K562 (cell line): Measurements from ENCODE around the gene EHD2. TPM values are rescaled to one million over a fixed set of nuclear protein-coding genes. Genes with fewer than 3 reads are reported as not detected.

Experiments used
- CHCHD3 ChIP-seq: fragments of 250-450 bp; sonication (Bioruptor Pico); IDR thresholded peaks from 2 replicates; pipeline ENCODE4 v2.1.2; 2022; ENCODE audit warnings: mild to moderate bottlenecking
- CHD2 ChIP-seq: IDR thresholded peaks from 2 replicates; pipeline ENCODE4 v1.6.1; 2011; ENCODE audit warnings: low read depth, low read length
- EGR1 ChIP-seq: fragments of 450-650 bp; conservative IDR thresholded peaks from 2 replicates; pipeline ENCODE4 v1.6.1; 2017; ENCODE audit warnings: mild to moderate bottlenecking
- FUS ChIP-seq: fragments of 200-400 bp; formaldehyde crosslinking; optimal IDR thresholded peaks from 2 replicates; pipeline ENCODE3; 2017; ENCODE audit warnings: low read depth, low read length
- HDAC8 ChIP-seq: fragments of 450-650 bp; IDR thresholded peaks from 2 replicates; pipeline ENCODE4 v1.6.1; 2016; ENCODE audit warnings: mild to moderate bottlenecking, missing genetic modification characterization, moderate library complexity, missing compliant biosample characterization
- KDM5B ChIP-seq: fragments of 200-600 bp; sonication (generic); IDR thresholded peaks from 2 replicates; pipeline ENCODE4 v1.6.1; 2012; ENCODE audit warnings: low read depth, mild to moderate bottlenecking, moderate library complexity, low read length, control low read depth, inconsistent platforms; ENCODE audit not compliant: insufficient replicate concordance
- MCM7 ChIP-seq, 2 experiments: fragments of 450-650 bp; IDR thresholded peaks; 2 replicates each; pipeline ENCODE4 v1.6.1; 2016 to 2018
- MEF2D ChIP-seq: conservative IDR thresholded peaks from 2 replicates; pipeline ENCODE4 v1.6.1; 2016; ENCODE audit warnings: low read depth, missing genetic modification characterization, missing compliant biosample characterization
- NFIC ChIP-seq: fragments of 450-650 bp; IDR thresholded peaks from 2 replicates; pipeline ENCODE4 v1.6.1; 2017; ENCODE audit warnings: mild to moderate bottlenecking, inconsistent platforms
- NR4A1 ChIP-seq, 2 experiments: fragments of 250-450 bp in 1 of 2; fragments of 450-650 bp in 1 of 2; sonication (Bioruptor Pico) in 1 of 2; IDR thresholded peaks; 2 replicates each; pipeline versions ENCODE4 v1.4.0 to v1.6.1; 2016 to 2020; ENCODE audit warnings: mild to moderate bottlenecking in 2 of 2, missing compliant biosample characterization in 1 of 2, missing genetic modification characterization in 1 of 2, moderate library complexity in 1 of 2
- RBM14 ChIP-seq: fragments of 200-400 bp; formaldehyde crosslinking; IDR thresholded peaks from 2 replicates; pipeline ENCODE4 v1.6.1; 2018; ENCODE audit warnings: low read depth, mild to moderate bottlenecking, low read length, moderate library complexity, borderline replicate concordance; ENCODE audit not compliant: insufficient read depth
- SRSF3 ChIP-seq: fragments of 200-400 bp; formaldehyde crosslinking; IDR thresholded peaks from 2 replicates; pipeline ENCODE4 v1.6.1; 2016; ENCODE audit warnings: mild to moderate bottlenecking, low read length, moderate library complexity; ENCODE audit not compliant: insufficient read depth
- TEAD2 ChIP-seq: fragments of 450-650 bp; IDR thresholded peaks from 2 replicates; pipeline ENCODE4 v1.6.1; 2016; ENCODE audit warnings: missing genetic modification characterization, control low read depth, missing compliant biosample characterization
- TFAP4 ChIP-seq: sonication (generic); formaldehyde crosslinking; IDR thresholded peaks from 2 replicates; pipeline ENCODE4 v1.8.0; 2022; ENCODE audit warnings: missing genetic modification reagents, mild to moderate bottlenecking, moderate library complexity, borderline replicate concordance
- ZNF140 ChIP-seq: fragments of 250-450 bp; sonication (Bioruptor Pico); IDR thresholded peaks from 2 replicates; pipeline ENCODE4 v1.8.0; 2021; ENCODE audit warnings: moderate library complexity, mild to moderate bottlenecking, inconsistent platforms
- ZNF445 ChIP-seq: fragments of 250-450 bp; sonication (Bioruptor Pico); IDR thresholded peaks from 2 replicates; pipeline ENCODE4 v1.4.0; 2020; ENCODE audit warnings: low read depth, mild to moderate bottlenecking, moderate library complexity
- polyA plus RNA-seq, 8 experiments: library from polyadenylated mRNA; depleted of rRNA in 4 of 8; stranded (reverse) in 5 of 8; unstranded in 3 of 8; fragments of >200 nt; fragmentation: Nextera tagmentation in 2 of 8; fragmentation: Illumina TruSeq in 1 of 8; extraction: Ambion mirVana in 2 of 8; extraction: Trizol in 1 of 8; gene quantifications; 2 replicates each; pipeline versions ENCODE4 v1.2.1 to v1.2.3, GENCODE V29; 2011 to 2014; ENCODE audit warnings: inconsistent platforms in 1 of 8, missing spikeins in 1 of 8
- total RNA-seq, 7 experiments: library from RNA; depleted of rRNA in 6 of 7; stranded (reverse); fragments of >200 nt in 6 of 7; fragmentation: Illumina TruSeq in 2 of 7; extraction: Trizol in 2 of 7; gene quantifications; 2 replicates each; pipeline versions ENCODE4 v1.2.1 to v1.2.3, GENCODE V29; 2011 to 2021; ENCODE audit warnings: low replicate concordance in 1 of 7
- TF ChIP-seq, protein P1 (sequence below): sonication (generic); formaldehyde crosslinking; IDR thresholded peaks from 2 replicates; pipeline ENCODE4 v1.8.1; 2023; ENCODE audit warnings: missing genetic modification reagents, mild to moderate bottlenecking, borderline replicate concordance
- TF ChIP-seq, protein P2 (sequence below): fragments of 250-450 bp; sonication (Bioruptor Pico); IDR thresholded peaks from 2 replicates; pipeline ENCODE4 v1.4.0; 2020; ENCODE audit warnings: mild to moderate bottlenecking
- TF ChIP-seq, protein P3 (sequence below): fragments of 450-650 bp; IDR thresholded peaks from 2 replicates; pipeline ENCODE4 v1.6.1; 2016

EHD2 gene
- total and polyA plus RNA-seq, 9 of the 15 experiments (the other 6 are each of a cell fraction or from before 2014, with no cell fraction given) = 1.7 to 32.2 (median 3.0) TPM

GRCh38 chr19:47778049-47778953 is 65.1 kb downstream of the EHD2 start, which contains the start of gene SELENOW (continued):
- TF ChIP-seq EGR1 (peak; percentile 100), ZNF140 (no peak), CHCHD3 (no peak), ZNF445 (CRISPR knock-in tag) (no peak), RBM14 (no peak), MEF2D (no peak), NFIC (no peak), KDM5B (peak; percentile 95), TEAD2 (tag) (no peak), TFAP4 (peak; percentile 99), HDAC8 (0 out of 2 replicates have a peak, but pooled peaks have one; percentile 58), CHD2 (0 out of 2 replicates have a peak, but pooled peaks have one; percentile 28), NR4A1 (CRISPR knock-in tag; IDR thresholded peaks at IDR 0.05) (no peak), NR4A1 (tag; IDR thresholded peaks at IDR 0.05) (no peak), FUS (no peak), MCM7 (IDR thresholded peaks at IDR 0.05) (no peak), SRSF3 (no peak)
- TF ChIP-seq, protein P1, sequence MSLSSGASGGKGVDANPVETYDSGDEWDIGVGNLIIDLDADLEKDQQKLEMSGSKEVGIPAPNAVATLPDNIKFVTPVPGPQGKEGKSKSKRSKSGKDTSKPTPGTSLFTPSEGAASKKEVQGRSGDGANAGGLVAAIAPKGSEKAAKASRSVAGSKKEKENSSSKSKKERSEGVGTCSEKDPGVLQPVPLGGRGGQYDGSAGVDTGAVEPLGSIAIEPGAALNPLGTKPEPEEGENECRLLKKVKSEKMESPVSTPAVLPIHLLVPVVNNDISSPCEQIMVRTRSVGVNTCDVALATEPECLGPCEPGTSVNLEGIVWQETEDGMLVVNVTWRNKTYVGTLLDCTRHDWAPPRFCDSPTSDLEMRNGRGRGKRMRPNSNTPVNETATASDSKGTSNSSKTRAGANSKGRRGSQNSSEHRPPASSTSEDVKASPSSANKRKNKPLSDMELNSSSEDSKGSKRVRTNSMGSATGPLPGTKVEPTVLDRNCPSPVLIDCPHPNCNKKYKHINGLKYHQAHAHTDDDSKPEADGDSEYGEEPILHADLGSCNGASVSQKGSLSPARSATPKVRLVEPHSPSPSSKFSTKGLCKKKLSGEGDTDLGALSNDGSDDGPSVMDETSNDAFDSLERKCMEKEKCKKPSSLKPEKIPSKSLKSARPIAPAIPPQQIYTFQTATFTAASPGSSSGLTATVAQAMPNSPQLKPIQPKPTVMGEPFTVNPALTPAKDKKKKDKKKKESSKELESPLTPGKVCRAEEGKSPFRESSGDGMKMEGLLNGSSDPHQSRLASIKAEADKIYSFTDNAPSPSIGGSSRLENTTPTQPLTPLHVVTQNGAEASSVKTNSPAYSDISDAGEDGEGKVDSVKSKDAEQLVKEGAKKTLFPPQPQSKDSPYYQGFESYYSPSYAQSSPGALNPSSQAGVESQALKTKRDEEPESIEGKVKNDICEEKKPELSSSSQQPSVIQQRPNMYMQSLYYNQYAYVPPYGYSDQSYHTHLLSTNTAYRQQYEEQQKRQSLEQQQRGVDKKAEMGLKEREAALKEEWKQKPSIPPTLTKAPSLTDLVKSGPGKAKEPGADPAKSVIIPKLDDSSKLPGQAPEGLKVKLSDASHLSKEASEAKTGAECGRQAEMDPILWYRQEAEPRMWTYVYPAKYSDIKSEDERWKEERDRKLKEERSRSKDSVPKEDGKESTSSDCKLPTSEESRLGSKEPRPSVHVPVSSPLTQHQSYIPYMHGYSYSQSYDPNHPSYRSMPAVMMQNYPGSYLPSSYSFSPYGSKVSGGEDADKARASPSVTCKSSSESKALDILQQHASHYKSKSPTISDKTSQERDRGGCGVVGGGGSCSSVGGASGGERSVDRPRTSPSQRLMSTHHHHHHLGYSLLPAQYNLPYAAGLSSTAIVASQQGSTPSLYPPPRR (CRISPR knock-in tag) = no peak
- TF ChIP-seq, protein P2, sequence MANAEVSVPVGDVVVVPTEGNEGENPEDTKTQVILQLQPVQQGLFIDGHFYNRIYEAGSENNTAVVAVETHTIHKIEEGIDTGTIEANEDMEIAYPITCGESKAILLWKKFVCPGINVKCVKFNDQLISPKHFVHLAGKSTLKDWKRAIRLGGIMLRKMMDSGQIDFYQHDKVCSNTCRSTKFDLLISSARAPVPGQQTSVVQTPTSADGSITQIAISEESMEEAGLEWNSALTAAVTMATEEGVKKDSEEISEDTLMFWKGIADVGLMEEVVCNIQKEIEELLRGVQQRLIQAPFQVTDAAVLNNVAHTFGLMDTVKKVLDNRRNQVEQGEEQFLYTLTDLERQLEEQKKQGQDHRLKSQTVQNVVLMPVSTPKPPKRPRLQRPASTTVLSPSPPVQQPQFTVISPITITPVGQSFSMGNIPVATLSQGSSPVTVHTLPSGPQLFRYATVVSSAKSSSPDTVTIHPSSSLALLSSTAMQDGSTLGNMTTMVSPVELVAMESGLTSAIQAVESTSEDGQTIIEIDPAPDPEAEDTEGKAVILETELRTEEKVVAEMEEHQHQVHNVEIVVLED (CRISPR knock-in tag) = no peak
- TF ChIP-seq, protein P3, sequence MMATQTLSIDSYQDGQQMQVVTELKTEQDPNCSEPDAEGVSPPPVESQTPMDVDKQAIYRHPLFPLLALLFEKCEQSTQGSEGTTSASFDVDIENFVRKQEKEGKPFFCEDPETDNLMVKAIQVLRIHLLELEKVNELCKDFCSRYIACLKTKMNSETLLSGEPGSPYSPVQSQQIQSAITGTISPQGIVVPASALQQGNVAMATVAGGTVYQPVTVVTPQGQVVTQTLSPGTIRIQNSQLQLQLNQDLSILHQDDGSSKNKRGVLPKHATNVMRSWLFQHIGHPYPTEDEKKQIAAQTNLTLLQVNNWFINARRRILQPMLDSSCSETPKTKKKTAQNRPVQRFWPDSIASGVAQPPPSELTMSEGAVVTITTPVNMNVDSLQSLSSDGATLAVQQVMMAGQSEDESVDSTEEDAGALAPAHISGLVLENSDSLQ = peak; percentile 97
